Endothelial cell of umbilical vein (primary cell): ENCODE measurements around the gene XRCC6.

Experiments
- CTCF ChIP-seq, 2 donors: IDR thresholded peaks; 1 replicate in 1 of 2; 2 replicates in 1 of 2; pipeline ENCODE4 v1.5.1; 2011; ENCODE audit warnings: low read length in 2 of 2, mild to moderate bottlenecking in 2 of 2, moderate library complexity in 2 of 2, control low read depth in 1 of 2, inconsistent platforms in 1 of 2, low read depth in 1 of 2; ENCODE audit not compliant: insufficient read depth in 1 of 2; ENCODE audit errors: extremely low read depth in 1 of 2
- EZH2 ChIP-seq: IDR thresholded peaks from 2 replicates; pipeline ENCODE4 v1.6.1; 2012; ENCODE audit warnings: borderline replicate concordance, low read depth, mild to moderate bottlenecking, moderate library complexity, low read length, inconsistent platforms; ENCODE audit not compliant: severe bottlenecking
- FOS ChIP-seq: IDR thresholded peaks from 2 replicates; pipeline ENCODE4 v1.6.1; 2011; ENCODE audit warnings: mild to moderate bottlenecking, low read length, moderate library complexity, borderline replicate concordance; ENCODE audit not compliant: insufficient read depth
- JUN ChIP-seq: IDR thresholded peaks from 2 replicates; pipeline ENCODE4 v1.6.1; 2011; ENCODE audit warnings: borderline replicate concordance, low read depth; ENCODE audit not compliant: insufficient read length, insufficient read depth
- MAX ChIP-seq: IDR thresholded peaks from 2 replicates; pipeline ENCODE4 v1.6.1; 2011; ENCODE audit not compliant: insufficient read depth, insufficient read length
- MYC ChIP-seq: IDR thresholded peaks from one replicate; pipeline ENCODE4 v1.6.1; 2011; ENCODE audit warnings: mild to moderate bottlenecking, low read depth, low read length
- POLR2A ChIP-seq: IDR thresholded peaks from 2 replicates; pipeline ENCODE4 v1.6.1; 2012; ENCODE audit warnings: low read depth, mild to moderate bottlenecking, control low read depth, low read length
- POLR2AphosphoS5 ChIP-seq: IDR thresholded peaks from 2 replicates; pipeline ENCODE4 v1.6.1; 2012; ENCODE audit warnings: low read depth, mild to moderate bottlenecking, control low read depth, low read length, moderate library complexity; ENCODE audit not compliant: insufficient read depth

- TF ChIP-seq CTCF (IDR thresholded peaks at IDR 0.05; ENCODE audit: extremely low read depth in 1 of 2, insufficient read depth in 1 of 2, low read depth in 1 of 2, low read length in 2 of 2) (no peak), MAX (no peak), FOS (no peak), POLR2A (no peak), POLR2AphosphoS5 (no peak), EZH2 (no peak), MYC (no peak), JUN (no peak)
Measured at GRCh38 chr22:41641854-41642253, 20.8 kb downstream of the XRCC6 start.
